Measurements from ENCODE around the gene PRAMEF13.
"Not testable (repeated sequence)": the region's sequence is repeated elsewhere in the genome, so short reads cannot be mapped to it uniquely, and the experiment has no call there.

- TF ChIP-seq PRDM4 (tag by site-specific recombination; IDR thresholded peaks at IDR 0.05); YY2 (tag by site-specific recombination; IDR thresholded peaks at IDR 0.05); ZNF350 (tag by site-specific recombination; IDR thresholded peaks at IDR 0.05); ELK4 (IDR thresholded peaks at IDR 0.05; ENCODE audit: borderline replicate concordance, low read depth, low read length); ZNF335 (tag by site-specific recombination; conservative IDR thresholded peaks at IDR 0.05); ZNF274 (IDR thresholded peaks at IDR 0.05; ENCODE audit: low read length); ZNF274 (tag by site-specific recombination; IDR thresholded peaks at IDR 0.05; ENCODE audit: borderline replicate concordance); ZNF843 (tag by site-specific recombination; IDR thresholded peaks at IDR 0.05); EGR2 (tag by site-specific recombination; IDR thresholded peaks at IDR 0.05; ENCODE audit: low read depth); ZNF416 (tag by site-specific recombination; IDR thresholded peaks at IDR 0.05); ZNF629 (tag by site-specific recombination; IDR thresholded peaks at IDR 0.05); BCL6B (tag by site-specific recombination; IDR thresholded peaks at IDR 0.05); ZNF610 (tag by site-specific recombination; IDR thresholded peaks at IDR 0.05; ENCODE audit: borderline replicate concordance): not testable (repeated sequence)
- TF ChIP-seq, protein P1, sequence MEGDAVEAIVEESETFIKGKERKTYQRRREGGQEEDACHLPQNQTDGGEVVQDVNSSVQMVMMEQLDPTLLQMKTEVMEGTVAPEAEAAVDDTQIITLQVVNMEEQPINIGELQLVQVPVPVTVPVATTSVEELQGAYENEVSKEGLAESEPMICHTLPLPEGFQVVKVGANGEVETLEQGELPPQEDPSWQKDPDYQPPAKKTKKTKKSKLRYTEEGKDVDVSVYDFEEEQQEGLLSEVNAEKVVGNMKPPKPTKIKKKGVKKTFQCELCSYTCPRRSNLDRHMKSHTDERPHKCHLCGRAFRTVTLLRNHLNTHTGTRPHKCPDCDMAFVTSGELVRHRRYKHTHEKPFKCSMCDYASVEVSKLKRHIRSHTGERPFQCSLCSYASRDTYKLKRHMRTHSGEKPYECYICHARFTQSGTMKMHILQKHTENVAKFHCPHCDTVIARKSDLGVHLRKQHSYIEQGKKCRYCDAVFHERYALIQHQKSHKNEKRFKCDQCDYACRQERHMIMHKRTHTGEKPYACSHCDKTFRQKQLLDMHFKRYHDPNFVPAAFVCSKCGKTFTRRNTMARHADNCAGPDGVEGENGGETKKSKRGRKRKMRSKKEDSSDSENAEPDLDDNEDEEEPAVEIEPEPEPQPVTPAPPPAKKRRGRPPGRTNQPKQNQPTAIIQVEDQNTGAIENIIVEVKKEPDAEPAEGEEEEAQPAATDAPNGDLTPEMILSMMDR (tag by site-specific recombination; IDR thresholded peaks at IDR 0.05): not testable (repeated sequence)
Measured at GRCh38 chr1:13208712-13209111, 7.5 kb upstream of the PRAMEF13 start.

All from HEK293 (cell line).